Loucy (cell line): ENCODE results near the gene STAP2.

Experiments
- H2AFZ ChIP-seq: fragments of 200-600 bp; sonication (generic); 2 replicates; pipeline ENCODE4 v1.6.0; 2016; ENCODE audit warnings: antibody characterized with exemption, mild to moderate bottlenecking, low read length, moderate library complexity
- H3F3A ChIP-seq: fragments of 200-600 bp; 2 replicates; pipeline ENCODE4 v1.6.0; 2016; ENCODE audit warnings: antibody characterized with exemption, low read depth, mild to moderate bottlenecking
- H3K27me3 ChIP-seq: fragments of 200-600 bp; sonication (generic); 2 replicates; pipeline ENCODE4 v1.6.1; 2014; ENCODE audit warnings: low read length, mild to moderate bottlenecking; ENCODE audit not compliant: insufficient read depth, poor library complexity, severe bottlenecking
- H3K36me3 ChIP-seq: fragments of 200-600 bp; sonication (generic); 2 replicates; pipeline ENCODE4 v1.6.1; 2016; ENCODE audit warnings: low read length; ENCODE audit not compliant: insufficient read depth
- H3K4me1 ChIP-seq: fragments of 200-600 bp; sonication (generic); 2 replicates; pipeline ENCODE4 v1.5.1; 2014; ENCODE audit warnings: low read length, mild to moderate bottlenecking; ENCODE audit not compliant: insufficient read depth, poor library complexity, severe bottlenecking
- H3K4me2 ChIP-seq: fragments of 200-600 bp; sonication (generic); 2 replicates; pipeline ENCODE4 v1.6.0; 2014; ENCODE audit warnings: antibody characterized with exemption, low read length, low read depth, mild to moderate bottlenecking; ENCODE audit not compliant: poor library complexity, severe bottlenecking
- H3K4me3 ChIP-seq: fragments of 200-600 bp; sonication (generic); 2 replicates; pipeline ENCODE4 v1.5.1; 2014; ENCODE audit warnings: low read length, mild to moderate bottlenecking, mixed read lengths; ENCODE audit not compliant: poor library complexity, severe bottlenecking
- H3K79me2 ChIP-seq: fragments of 200-600 bp; sonication (generic); 2 replicates; pipeline ENCODE4 v1.6.1; 2014; ENCODE audit warnings: low read length; ENCODE audit not compliant: insufficient read depth
- H3K9ac ChIP-seq: fragments of 200-600 bp; sonication (generic); 2 replicates; pipeline ENCODE4 v1.6.0; 2014; ENCODE audit warnings: mild to moderate bottlenecking, low read depth, low read length, moderate library complexity; ENCODE audit not compliant: poor library complexity, severe bottlenecking
- H3K9me2 ChIP-seq: fragments of 200-600 bp; sonication (generic); replicated peaks from 2 replicates; pipeline ENCODE4 v1.6.1; 2016; ENCODE audit warnings: low read depth, low read length, mixed read lengths
- H3K9me3 ChIP-seq: fragments of 200-600 bp; sonication (generic); 2 replicates; pipeline ENCODE4 v1.6.1; 2014; ENCODE audit warnings: mild to moderate bottlenecking, antibody characterized with exemption, low read length, low read depth; ENCODE audit not compliant: insufficient read depth
- H4K20me1 ChIP-seq: fragments of 200-600 bp; sonication (generic); 2 replicates; pipeline ENCODE4 v1.6.0; 2014; ENCODE audit warnings: antibody characterized with exemption, low read length, mild to moderate bottlenecking; ENCODE audit not compliant: insufficient read depth, poor library complexity, severe bottlenecking
- CTCF ChIP-seq: fragments of 200-600 bp; sonication (generic); conservative IDR thresholded peaks from 2 replicates; pipeline ENCODE4 v1.5.1; 2014; ENCODE audit warnings: mild to moderate bottlenecking, antibody characterized with exemption, low read length
- EZH2phosphoT487 ChIP-seq: fragments of 200-600 bp; IDR thresholded peaks from 2 replicates; pipeline ENCODE4 v1.6.1; 2018; ENCODE audit warnings: antibody characterized with exemption, mild to moderate bottlenecking, moderate library complexity, borderline replicate concordance

The STAP2 gene

GRCh38 chr19:4371247-4372164, 32.9 kb upstream of the STAP2 start:
- Histone ChIP-seq H3K9me2 (no peaks in the 10 kb centered on the region), H3F3A (no peaks in the 10 kb centered on the region), H3K4me2 (no peak overlapping the region), H3K27me3 (no peaks in the 10 kb centered on the region), H3K9me3 (no peaks in the 10 kb centered on the region), H3K9ac (no peak overlapping the region), H3K36me3 (no peaks in the 10 kb centered on the region; the same call in 1 of the 2 replicates), H3K79me2 (peaks cover 70% of the 10 kb centered on the region; the same call in 1 of the 2 replicates), H4K20me1 (peaks cover 31% of the 10 kb centered on the region), H3K4me3 (no peak overlapping the region), H2AFZ (no peak overlapping the region), H3K4me1 (peaks cover 43% of the 10 kb centered on the region)
- no peak for TF ChIP-seq CTCF
- TF ChIP-seq EZH2phosphoT487 = no peak

- TF ChIP-seq EZH2phosphoT487 = no peak
- TF ChIP-seq CTCF = no peak
- Histone ChIP-seq H4K20me1 (peaks cover 30% of the 10 kb centered on the region), H3K4me3 (peak overlapping the region; percentile 37), H3K9me3 (no peaks in the 10 kb centered on the region), H3K4me2 (peak overlapping the region; percentile 87), H3K4me1 (peaks cover 43% of the 10 kb centered on the region), H3K79me2 (peaks cover 64% of the 10 kb centered on the region; the same call in 1 of the 2 replicates), H3F3A (no peaks in the 10 kb centered on the region), H3K9ac (peak overlapping the region; percentile 71), H3K9me2 (no peaks in the 10 kb centered on the region), H3K36me3 (peaks cover 8% of the 10 kb centered on the region; the same call in 1 of the 2 replicates), H3K27me3 (no peaks in the 10 kb centered on the region), H2AFZ (no peak overlapping the region)
These were observed 31.9 kb upstream of the STAP2 start for GRCh38 chr19:4370418-4371041.

- TF ChIP-seq CTCF (peak; percentile 71), EZH2phosphoT487 (no peak)
- H3K4me3 ChIP-seq = peak overlapping the region; percentile 68
- no peaks in the 10 kb centered on the region for H3K9me2 ChIP-seq
- peaks cover 15% of the 10 kb centered on the region; the same call in 1 of the 2 replicates for H3K36me3 ChIP-seq
- peak overlapping the region; percentile 71 for H3K9ac ChIP-seq
- H3K4me2 ChIP-seq = peak overlapping the region; percentile 87
- peaks cover 38% of the 10 kb centered on the region for H3K4me1 ChIP-seq
- peaks cover 24% of the 10 kb centered on the region for H4K20me1 ChIP-seq
- peaks cover 57% of the 10 kb centered on the region; the same call in 1 of the 2 replicates for H3K79me2 ChIP-seq
- H3K27me3 ChIP-seq = no peaks in the 10 kb centered on the region
- no peaks in the 10 kb centered on the region for H3F3A ChIP-seq
- no peak overlapping the region for H2AFZ ChIP-seq
- H3K9me3 ChIP-seq = no peaks in the 10 kb centered on the region
These were observed 31.2 kb upstream of the STAP2 start for GRCh38 chr19:4369888-4370260.
